Inferior parietal cortex (tissue), 1 donor: ENCODE measurements around the gene STRA6.
A peak's percentile ranks its signal among the peaks of the same experiment; 100 is the strongest.
"Not testable (repeated sequence)": the region's sequence is repeated elsewhere in the genome, so short reads cannot be mapped to it uniquely, and the experiment has no call there.

ENCODE experiments used
- DNase-seq: peaks from one replicate; pipeline ENCODE4 v3.0.0-alpha.2; 2016; ENCODE audit errors: extremely low spot score

STRA6 gene

DNA sequence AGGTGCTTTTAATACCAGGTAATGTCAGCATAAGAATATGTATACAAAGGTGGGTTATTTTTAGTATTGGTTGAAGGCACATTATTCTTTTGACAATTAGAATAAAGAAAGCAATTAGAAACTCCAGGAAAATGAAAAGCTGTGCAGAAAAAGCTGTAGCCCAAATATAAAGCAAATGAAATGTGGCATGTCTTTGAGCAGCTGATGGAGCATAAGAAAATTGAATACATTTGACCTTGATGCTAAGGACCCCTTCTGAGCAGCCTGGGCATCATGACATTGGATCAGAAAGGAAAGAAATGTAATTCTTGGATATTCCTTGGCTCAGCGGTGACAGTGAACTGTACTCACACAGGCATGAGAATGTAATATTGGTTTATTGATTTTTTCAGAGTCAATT, 37.1 kb downstream of the STRA6 start:
- no peak for DNase-seq

DNA sequence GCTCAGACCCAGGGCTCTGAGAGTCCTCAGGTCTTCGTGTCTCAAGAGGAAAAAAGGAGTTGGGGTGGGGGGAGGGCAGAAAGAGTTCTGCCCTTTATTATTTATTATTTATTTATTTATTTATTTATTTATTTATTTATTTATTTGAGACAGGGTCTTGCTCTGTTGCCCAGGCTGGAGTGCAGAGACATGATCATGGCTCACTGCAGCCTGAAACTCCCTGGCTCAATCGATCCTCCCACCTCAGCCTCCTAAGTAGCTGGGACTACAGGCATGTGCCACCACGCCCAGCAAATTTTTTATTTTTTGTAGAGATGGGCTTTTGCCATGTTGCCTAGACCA, 40.4 kb downstream of the STRA6 start:
- not testable (repeated sequence) for DNase-seq

- DNase-seq: not testable (repeated sequence)
Observed at GRCh38 chr15:74160390-74160789, 42.2 kb downstream of the STRA6 start.

- DNase-seq: no peak
Observed at GRCh38 chr15:74159773-74160172, 42.8 kb downstream of the STRA6 start.

DNA sequence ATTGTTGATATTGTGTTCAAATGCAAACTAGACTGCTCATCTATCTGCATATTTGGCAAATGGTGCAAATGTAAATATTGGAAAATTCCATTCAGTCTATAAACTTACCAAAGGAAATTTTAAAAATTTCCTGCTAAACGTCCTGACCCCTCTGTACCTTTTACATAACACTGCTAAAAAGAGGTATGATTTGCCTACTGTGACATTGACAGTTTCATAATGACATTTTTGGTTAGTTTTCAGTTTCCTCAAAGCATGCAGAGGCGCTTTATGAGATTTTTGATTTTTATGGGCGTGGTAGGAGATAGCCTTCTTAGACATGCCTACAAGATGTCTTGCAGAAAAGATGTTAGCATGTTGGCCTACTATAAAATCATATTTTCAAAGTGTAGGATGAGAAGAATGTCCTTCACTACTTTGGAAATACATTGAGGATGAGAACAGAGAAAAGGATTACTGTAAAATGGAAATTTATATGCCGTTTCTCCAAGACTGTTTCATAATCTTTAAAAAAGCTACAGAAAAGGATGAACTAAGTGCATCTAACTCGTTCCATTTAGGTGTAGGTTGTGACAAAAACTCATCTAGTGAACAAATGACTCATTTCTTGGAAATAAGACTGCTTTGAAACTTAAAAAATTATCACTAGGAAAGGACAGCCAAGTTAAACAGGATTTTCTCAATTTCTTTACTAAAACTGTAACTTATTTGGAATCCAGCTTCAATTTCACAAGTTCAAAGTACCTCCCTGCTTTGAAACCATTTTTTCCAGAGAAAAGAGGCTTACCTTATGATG, 43.5 kb downstream of the STRA6 start:
- no peak for DNase-seq

DNA sequence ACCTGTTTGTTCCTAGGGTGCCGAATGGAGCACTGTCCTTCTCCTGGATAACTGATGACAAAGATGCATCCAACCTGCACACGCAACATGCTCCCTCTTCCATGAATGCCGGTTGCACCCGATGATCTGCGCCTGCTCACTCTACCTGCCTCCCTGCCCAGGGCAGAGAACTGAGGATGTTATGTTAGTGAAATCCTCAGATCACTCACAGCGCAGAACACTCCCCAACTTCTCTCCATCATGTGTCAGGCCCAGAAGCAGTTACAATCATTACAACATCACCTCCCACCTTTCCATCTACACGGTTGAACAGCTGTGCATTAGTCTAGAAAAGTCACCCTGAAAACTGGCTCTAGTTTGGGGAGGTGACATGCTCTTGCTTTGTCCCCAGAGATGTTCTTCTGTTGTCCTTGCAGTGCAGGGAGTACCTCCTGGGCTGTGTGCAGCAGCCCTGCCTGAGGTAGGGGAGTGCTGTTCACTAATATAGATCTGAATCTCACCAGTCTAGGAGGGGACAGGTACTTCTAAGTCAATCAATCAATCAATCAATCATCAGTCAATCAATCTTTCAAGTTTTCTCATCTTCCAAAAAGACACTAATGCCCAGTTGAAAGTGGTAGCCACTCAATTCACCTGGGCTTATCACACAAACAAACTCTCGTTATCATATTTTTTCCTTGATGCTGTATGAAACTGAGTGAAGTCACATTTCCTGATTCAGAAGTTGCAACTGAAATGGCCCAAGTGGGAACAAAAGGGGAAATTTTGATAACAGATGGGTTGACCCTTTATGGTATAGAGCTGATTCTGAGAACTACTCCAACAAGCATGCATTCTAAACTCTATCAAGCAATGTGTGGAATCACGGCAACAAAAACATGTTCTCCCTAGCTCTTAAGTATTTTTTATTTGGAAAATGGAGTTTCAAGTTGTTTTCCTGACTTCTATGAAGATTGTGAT, 44.4 kb downstream of the STRA6 start:
- DNase-seq: no peak

GRCh38 chr15:74156678-74157411, 45.7 kb downstream of the STRA6 start:
- DNase-seq: peak; percentile 58

DNA sequence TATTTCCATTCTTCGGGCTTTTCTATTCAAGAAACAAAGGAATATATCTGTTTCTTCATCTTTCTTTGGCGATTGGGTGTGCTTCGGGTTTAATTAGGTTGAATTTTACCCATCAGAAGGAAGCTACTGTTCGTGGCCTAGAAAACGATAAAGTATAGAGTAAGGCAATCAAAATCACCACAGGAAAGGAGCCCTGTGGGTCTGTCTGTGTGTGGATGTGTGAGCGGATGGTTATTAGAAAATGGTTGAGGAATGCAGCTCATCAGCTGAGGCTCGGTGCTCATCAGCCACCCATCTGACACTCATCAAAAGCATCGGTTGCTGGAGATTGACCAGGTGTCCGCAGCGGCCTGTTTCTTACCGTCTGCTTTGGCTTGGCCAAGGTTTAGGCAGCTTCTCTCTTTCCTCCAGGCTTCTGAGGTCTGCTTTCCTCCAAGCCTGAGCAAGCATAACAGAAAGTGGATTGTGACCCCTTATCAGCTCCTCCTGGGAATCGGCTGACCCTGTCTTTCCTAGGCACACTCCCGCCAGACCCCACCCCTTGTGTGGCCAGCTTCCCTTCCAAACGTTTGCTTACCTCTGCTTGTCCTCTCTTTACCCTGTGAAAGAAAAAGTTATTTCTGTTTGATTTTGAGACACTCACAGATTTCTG, 46.7 kb downstream of the STRA6 start:
- DNase-seq: no peak

DNA sequence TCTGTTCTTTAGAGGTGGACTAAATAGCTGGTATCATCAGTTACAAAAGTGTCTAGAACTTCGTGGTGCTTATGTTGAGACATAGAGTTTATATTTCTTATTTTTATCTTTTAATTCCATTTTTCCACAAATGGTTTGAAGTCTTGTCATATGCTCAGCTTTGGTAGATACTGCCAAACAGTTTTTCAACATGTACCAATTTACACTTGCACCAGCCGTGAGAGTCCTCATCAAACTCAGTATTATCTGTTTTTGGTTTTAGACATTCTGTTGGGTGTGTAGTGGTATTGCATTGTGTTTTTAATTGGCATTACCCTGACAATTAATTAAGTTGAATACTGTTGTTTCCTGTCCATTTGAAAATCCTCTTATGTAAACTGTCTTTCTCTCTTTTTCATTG, 55.5 kb downstream of the STRA6 start:
- DNase-seq: no peak

GRCh38 chr15:74146277-74146800, 56.2 kb downstream of the STRA6 start:
- no peak for DNase-seq

DNA sequence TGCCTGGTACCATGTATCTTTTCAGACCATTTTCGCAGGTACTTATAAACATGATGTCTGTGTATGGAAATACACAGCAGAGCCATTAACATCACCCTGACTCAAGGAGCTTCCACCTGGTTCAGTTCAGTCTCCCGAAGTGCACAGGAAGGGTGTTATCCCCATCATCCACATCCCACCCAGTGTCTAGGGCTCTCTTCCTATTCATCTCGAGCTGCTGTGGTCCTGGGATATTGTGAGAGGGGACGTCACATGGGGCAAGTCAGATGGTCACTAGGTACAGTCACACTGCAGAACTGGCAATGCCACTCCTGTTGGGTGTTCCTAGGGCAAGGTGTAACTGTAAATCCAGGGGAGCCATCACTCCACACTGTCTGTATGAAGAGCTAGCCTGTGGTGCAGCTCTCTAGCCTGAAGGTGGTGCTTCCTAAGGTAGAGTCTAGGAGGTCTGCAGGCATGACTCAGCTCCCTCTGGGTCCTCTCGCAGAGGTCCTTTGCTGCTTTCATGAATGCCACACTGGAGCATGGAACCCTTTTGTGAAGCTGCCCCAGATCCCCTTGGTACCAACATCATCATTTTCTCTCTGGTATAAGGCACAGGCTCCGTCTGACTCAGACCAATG, 58.3 kb downstream of the STRA6 start:
- DNase-seq: no peak

DNA sequence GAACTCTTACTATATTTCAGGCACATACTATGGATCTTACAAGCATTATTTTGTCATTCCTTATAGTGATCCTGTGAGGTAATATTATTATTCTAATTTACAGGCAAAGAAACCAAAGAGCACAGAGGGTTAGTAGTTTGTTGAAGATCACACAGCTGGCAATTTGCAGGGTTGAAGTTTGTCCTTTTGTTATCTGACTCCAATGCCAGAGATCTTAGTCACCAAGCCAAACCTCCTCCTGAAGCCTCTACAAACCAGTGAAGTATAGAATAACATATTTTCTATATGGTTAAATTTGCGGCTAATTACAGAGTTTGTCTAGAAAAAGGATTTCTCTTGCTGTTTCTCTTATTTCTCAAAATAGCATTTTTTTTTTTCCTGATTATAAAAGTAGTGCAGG, 61.0 kb downstream of the STRA6 start:
- DNase-seq: no peak

DNA sequence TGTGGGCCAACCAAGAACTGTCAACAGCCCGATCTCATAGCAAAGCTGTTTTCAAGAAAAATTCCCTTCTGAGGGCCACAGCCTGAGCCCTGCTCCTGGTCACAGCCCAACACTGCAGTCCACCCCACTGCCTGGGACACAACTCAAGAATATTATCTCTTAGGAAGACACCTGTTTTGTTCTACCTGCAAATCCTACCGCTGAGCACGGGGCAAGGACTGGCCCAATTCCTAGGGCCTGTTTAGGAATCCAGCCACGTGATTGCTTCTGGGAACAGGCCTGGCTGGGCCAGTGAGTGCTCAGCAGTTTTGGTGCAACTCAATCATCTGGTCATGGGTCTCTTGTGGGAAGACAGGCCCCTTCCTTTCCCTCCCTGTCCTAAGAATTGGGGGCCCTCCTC, 63.9 kb downstream of the STRA6 start:
- no peak for DNase-seq

DNA sequence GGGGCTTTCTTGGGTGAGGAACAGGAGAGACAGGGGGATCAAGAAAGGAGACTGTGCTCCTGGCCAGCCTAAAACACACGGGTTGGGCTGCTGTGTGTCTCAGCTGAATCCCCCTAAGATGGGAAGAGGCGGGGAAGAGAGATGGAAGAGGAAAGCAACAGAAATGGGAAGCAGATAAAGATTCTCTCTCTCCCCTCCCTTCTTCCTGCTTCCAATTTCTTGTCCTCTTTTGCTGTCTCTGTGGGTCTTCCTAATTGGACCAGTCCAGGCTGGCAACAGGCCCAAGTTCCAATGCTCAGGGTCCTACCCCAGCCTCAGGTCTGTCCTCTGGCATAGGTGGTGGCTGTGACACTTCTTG, 65.1 kb downstream of the STRA6 start:
- no peak for DNase-seq

DNA sequence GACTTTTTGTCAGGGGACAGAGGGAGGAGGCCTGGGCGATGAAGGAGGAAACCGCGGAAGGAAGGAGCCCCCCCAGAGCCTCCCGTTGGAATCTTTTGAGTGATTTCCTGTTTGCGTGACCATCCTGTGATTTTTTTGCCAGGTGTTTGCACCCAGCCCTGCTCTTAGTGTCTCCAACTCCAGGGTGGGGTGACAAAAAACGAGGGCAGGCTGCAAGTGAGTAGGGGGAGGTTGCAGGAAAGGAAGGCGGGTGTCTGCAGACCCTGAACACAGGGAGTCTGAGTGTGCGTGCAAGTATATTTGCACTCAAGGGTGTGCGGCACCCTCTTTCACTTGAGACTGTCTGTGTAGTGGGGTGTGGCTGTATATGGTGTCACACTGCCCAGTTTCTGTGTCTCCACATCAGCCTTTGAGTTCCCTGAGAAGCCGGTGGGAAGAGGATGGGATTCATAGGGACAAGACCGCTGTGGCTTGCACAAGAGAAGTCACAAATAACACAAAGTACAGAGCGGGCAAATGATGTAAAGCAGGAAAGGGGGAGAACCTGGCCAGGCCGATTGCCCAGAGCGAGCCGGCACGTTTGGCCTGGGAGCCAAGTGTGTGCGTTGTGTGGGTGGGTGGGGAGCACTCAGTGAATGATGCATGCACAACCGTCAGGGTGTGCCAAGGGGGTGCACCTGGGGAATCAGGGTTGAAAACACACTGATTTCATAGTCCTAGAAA, 65.6 kb downstream of the STRA6 start:
- no peak for DNase-seq

DNA sequence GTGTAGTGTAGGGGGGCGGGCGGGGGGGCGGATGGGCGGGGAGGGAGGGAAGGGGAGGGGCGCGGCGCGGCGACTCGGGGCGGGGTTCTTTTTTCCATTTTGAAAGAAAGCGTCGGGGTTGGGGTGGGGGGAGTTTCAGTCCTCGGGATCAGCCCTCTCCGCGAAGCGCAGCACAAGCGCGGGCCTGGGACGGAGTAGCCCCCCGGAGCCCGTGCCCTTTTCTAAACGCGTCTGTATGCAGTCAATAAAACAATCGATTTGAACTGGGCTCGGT, 66.1 kb downstream of the STRA6 start:
- DNase-seq: no peak

DNA sequence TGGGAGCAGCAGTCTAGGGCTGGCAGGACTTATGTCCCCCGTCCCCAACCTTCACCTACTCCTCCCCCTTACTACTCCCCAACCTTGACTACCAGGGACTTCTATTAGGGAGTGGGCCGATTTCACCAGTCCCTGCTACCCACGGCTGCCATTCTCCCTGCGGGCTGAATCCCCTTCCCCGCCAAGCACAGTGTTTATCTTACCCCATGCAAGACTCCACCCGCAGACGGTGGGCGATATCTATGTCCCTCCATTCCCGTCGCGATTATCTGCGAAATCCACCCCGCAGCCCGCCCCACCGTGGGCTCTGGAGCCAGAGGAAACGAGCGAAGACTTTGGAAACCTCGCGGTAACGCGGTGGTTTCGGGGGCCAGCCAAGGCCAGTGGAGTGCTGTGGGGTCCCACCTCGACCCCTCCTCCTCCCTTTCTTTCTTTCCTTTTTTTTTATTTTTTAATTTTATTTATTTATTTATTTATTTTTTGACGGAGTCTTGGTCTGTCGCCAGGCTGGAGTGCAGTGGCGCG, 67.5 kb downstream of the STRA6 start:
- no peak for DNase-seq

- DNase-seq: no peak
Observed at GRCh38 chr15:74134387-74135027, 68.1 kb downstream of the STRA6 start.

DNA sequence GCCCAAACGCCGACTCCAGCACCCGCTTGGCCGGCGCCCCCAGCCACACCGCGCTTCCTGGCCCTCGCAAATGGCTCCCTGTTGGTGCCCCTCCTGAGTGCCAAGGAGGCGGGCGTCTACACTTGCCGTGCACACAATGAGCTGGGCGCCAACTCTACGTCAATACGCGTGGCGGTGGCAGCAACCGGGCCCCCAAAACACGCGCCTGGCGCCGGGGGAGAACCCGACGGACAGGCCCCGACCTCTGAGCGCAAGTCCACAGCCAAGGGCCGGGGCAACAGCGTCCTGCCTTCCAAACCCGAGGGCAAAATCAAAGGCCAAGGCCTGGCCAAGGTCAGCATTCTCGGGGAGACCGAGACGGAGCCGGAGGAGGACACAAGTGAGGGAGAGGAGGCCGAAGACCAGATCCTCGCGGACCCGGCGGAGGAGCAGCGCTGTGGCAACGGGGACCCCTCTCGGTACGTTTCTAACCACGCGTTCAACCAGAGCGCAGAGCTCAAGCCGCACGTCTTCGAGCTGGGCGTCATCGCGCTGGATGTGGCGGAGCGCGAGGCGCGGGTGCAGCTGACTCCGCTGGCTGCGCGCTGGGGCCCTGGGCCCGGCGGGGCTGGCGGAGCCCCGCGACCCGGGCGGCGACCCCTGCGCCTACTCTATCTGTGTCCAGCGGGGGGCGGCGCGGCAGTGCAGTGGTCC, 68.7 kb downstream of the STRA6 start:
- DNase-seq: no peak
